Fibroblast of mammary gland (primary cell): Measurements from ENCODE around the gene FGGY.

Experiments used
- DNase-seq: peaks from one replicate; pipeline ENCODE4 v3.0.0-alpha.2; 2010; ENCODE audit warnings: low read depth
- H3K4me3 ChIP-seq: 2 replicates; pipeline ENCODE4 v1.5.1; 2011; ENCODE audit warnings: low read depth, mild to moderate bottlenecking, low read length, moderate library complexity; ENCODE audit not compliant: control insufficient read depth
- CTCF ChIP-seq: conservative IDR thresholded peaks from 2 replicates; pipeline ENCODE4 v1.5.1; 2011; ENCODE audit warnings: low read depth, low read length, inconsistent platforms; ENCODE audit not compliant: control insufficient read depth, insufficient read depth

FGGY gene

GRCh38 chr1:59593798-59594790 is 297.2 kb downstream of the FGGY start:
- TF ChIP-seq CTCF: no peak
- no peak for DNase-seq
- H3K4me3 ChIP-seq: no peak overlapping the region

- DNase-seq: peak; percentile 50
- H3K4me3 ChIP-seq: no peak overlapping the region
- TF ChIP-seq CTCF: no peak
These were observed 298.9 kb downstream of the FGGY start for GRCh38 chr1:59595774-59596173.

- TF ChIP-seq CTCF: no peak
- DNase-seq: peak; percentile 90
- no peak overlapping the region for H3K4me3 ChIP-seq
These were observed 299.5 kb downstream of the FGGY start for GRCh38 chr1:59596432-59596831.

GRCh38 chr1:59596956-59597355 is 300.1 kb downstream of the FGGY start:
- H3K4me3 ChIP-seq: no peak overlapping the region
- DNase-seq: no peak
- no peak for TF ChIP-seq CTCF

- no peak for DNase-seq
- H3K4me3 ChIP-seq: no peak overlapping the region
- no peak for TF ChIP-seq CTCF
These were observed 300.7 kb downstream of the FGGY start for GRCh38 chr1:59597420-59598119.

GRCh38 chr1:59598120-59598440 is 301.2 kb downstream of the FGGY start:
- DNase-seq: no peak

More at GRCh38 chr1:59598120-59598440, 301.2 kb downstream of the FGGY start:
- no peak for TF ChIP-seq CTCF
- H3K4me3 ChIP-seq: no peak overlapping the region
